ENCODE results near the gene RNF223. TPM values are rescaled to one million over a fixed set of nuclear protein-coding genes. Genes with fewer than 3 reads are reported as not detected.
A peak's percentile ranks its signal among the peaks of the same experiment; 100 is the strongest.

RNF223 gene
- total RNA-seq, 1 experiment from 2014 or later: 6.3 TPM

GRCh38 chr1:1049318-1050165 lies 24.6 kb downstream of the RNF223 start:
- ATAC-seq (no peak), DNase-seq (ENCODE audit: low read depth, low spot score) (no peak)
- POLR2A ChIA-PET: no interaction called here
- Histone ChIP-seq H3K4me2 (ENCODE audit: low read length) (no peak overlapping the region), H3K79me2 (ENCODE audit: insufficient read depth, low read length) (peaks cover 3% of the 10 kb centered on the region; the same call in 1 of the 2 replicates), H3K4me1 (ENCODE audit: control insufficient read depth in 1 of 2, insufficient read depth in 2 of 2, low read length in 2 of 2) (no peaks in the 10 kb centered on the region), H3K4me3 (replicated peaks in 1 of 2; ENCODE audit: low read depth in 1 of 2, low read length in 2 of 2) (no peak overlapping the region), H4K20me1 (ENCODE audit: insufficient read depth) (no peaks in the 10 kb centered on the region), H3K27me3 (ENCODE audit: insufficient read depth, low read length) (no peaks in the 10 kb centered on the region), H3K9me2 (ENCODE audit: insufficient read depth) (no peaks in the 10 kb centered on the region), H2AFZ (ENCODE audit: low read depth, low read length, poor library complexity, severe bottlenecking) (no peak overlapping the region), H3K9ac (ENCODE audit: low read length) (no peak overlapping the region), H3K9me3 (ENCODE audit: control insufficient read depth in 1 of 2, insufficient read depth in 1 of 2, low read depth in 1 of 2, low read length in 2 of 2) (no peaks in the 10 kb centered on the region), H3K27ac (ENCODE audit: low read depth, low read length) (no peak overlapping the region), H3K36me3 (ENCODE audit: control insufficient read depth in 1 of 2, insufficient read depth in 2 of 2, low read length in 2 of 2) (peaks cover 23 to 35% of the 10 kb centered on the region in 2 experiments; a peak in 3 of 4 replicates)
- TF ChIP-seq CBX3 (IDR thresholded peaks at IDR 0.05; ENCODE audit: low read depth) (no peak), REST (IDR thresholded peaks at IDR 0.05; ENCODE audit: low read depth) (no peak), CTCF (IDR thresholded peaks at IDR 0.05 in 2 of 3, conservative IDR thresholded peaks at IDR 0.05 in 1 of 3; ENCODE audit: borderline replicate concordance in 1 of 3, insufficient read depth in 1 of 3, low read depth in 2 of 3, low read length in 2 of 3) (no peak)
- BruUV-seq (replicated peaks): TSS peak; percentile 3
- intact Hi-C loops (cut with micrococcal nuclease): no loop called here
- CTCF ChIA-PET: no interaction called here
- RAD21 ChIA-PET (ENCODE audit: low non-redundant PET in 1 of 2, low total read pairs in 2 of 2, uncharacterized antibody in 2 of 2, unreplicated experiment in 2 of 2): no interaction called here
